ENCODE measurements around the gene PDE1A. TPM values are rescaled to one million over a fixed set of nuclear protein-coding genes. Genes with fewer than 3 reads are reported as not detected.

PDE1A gene
- total and polyA plus RNA-seq, 2 donors (not counting 1 experiment from before 2014, with no cell fraction given), result 0.07 TPM; not detected in 1

DNA sequence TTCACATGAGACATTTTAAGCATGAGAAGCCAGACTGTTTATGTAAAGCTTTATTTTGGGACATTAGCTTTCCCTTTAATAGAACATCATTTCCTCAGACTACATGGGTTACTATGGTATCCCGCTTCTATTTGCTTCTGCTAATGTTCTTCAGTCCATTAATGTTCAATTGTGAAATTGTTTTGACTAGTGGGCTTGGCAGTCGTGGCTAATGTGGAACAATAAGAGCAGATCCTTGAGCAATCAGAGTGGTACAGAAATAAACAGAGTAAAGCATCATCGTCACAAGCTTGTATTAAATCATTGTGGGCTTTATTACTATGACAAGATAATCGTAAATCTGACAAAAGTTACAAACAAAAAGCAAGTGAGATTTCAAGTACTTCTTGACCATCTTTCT, 60.2 kb downstream of the PDE1A start:
- Histone ChIP-seq H2AFZ (ENCODE audit: insufficient read depth, low read depth, low read length, poor library complexity, severe bottlenecking) (no peak overlapping the region), H4K20me1 (ENCODE audit: control insufficient read depth, insufficient read depth, low read length, poor library complexity, severe bottlenecking) (no peaks in the 10 kb centered on the region), H3K4me3 (ENCODE audit: control extremely low read depth in 1 of 5, extremely low read depth in 1 of 5, insufficient read depth in 1 of 5, low read depth in 2 of 5, low read length in 4 of 5) (no peak overlapping the region), H3K4me1 (ENCODE audit: control insufficient read depth in 2 of 2, insufficient read depth in 2 of 2, low read length in 2 of 2) (no peaks in the 10 kb centered on the region), H3K4me2 (replicated peaks; ENCODE audit: low read depth, low read length, poor library complexity, severe bottlenecking) (no peak overlapping the region), H3K27me3 (replicated peaks in 1 of 4; ENCODE audit: control extremely low read depth in 1 of 4, control insufficient read depth in 3 of 4, insufficient read depth in 4 of 4, low read length in 3 of 4) (no peaks in the 10 kb centered on the region), H3K36me3 (replicated peaks in 1 of 2; ENCODE audit: control extremely low read depth in 1 of 2, control insufficient read depth in 1 of 2, extremely low read depth in 1 of 2, insufficient read depth in 2 of 2, low read length in 1 of 2) (no peaks in the 10 kb centered on the region), H3K9ac (ENCODE audit: low read length) (no peak overlapping the region), H3K27ac (ENCODE audit: low read length in 2 of 2) (no peak overlapping the region), H3K79me2 (ENCODE audit: control insufficient read depth, insufficient read depth, low read length) (no peaks in the 10 kb centered on the region), H3K9me3 (ENCODE audit: control extremely low read depth in 1 of 3, control insufficient read depth in 2 of 3, insufficient read depth in 1 of 3, low read length in 2 of 3) (no peaks in the 10 kb centered on the region)
- CTCF ChIA-PET, result no interaction called here
- intact Hi-C loops (cut with micrococcal nuclease), result no loop called here
- H3K9me3 Mint-ChIP-seq (ENCODE audit: insufficient read depth), result no peaks in the 10 kb centered on the region
- no peak overlapping the region for H3K4me3 Mint-ChIP-seq
- no peaks in the 10 kb centered on the region for H3K27me3 Mint-ChIP-seq
- WGBS (ENCODE audit: insufficient coverage), result 80% methylated on average over 2 of the region's 4 CpGs
- H3K4me1 Mint-ChIP-seq, result no peaks in the 10 kb centered on the region
- ATAC-seq (ENCODE audit: low read depth) (no peak), DNase-seq (no peak)
- no peak overlapping the region for H3K27ac Mint-ChIP-seq
- TF ChIP-seq EZH2 (IDR thresholded peaks at IDR 0.05; ENCODE audit: borderline replicate concordance, insufficient read depth, low read depth, low read length, poor library complexity, severe bottlenecking), result no peak
- TF ChIP-seq, protein P1, sequence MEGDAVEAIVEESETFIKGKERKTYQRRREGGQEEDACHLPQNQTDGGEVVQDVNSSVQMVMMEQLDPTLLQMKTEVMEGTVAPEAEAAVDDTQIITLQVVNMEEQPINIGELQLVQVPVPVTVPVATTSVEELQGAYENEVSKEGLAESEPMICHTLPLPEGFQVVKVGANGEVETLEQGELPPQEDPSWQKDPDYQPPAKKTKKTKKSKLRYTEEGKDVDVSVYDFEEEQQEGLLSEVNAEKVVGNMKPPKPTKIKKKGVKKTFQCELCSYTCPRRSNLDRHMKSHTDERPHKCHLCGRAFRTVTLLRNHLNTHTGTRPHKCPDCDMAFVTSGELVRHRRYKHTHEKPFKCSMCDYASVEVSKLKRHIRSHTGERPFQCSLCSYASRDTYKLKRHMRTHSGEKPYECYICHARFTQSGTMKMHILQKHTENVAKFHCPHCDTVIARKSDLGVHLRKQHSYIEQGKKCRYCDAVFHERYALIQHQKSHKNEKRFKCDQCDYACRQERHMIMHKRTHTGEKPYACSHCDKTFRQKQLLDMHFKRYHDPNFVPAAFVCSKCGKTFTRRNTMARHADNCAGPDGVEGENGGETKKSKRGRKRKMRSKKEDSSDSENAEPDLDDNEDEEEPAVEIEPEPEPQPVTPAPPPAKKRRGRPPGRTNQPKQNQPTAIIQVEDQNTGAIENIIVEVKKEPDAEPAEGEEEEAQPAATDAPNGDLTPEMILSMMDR (IDR thresholded peaks at IDR 0.05), result no peak
- POLR2A ChIA-PET, result no interaction called here

DNA sequence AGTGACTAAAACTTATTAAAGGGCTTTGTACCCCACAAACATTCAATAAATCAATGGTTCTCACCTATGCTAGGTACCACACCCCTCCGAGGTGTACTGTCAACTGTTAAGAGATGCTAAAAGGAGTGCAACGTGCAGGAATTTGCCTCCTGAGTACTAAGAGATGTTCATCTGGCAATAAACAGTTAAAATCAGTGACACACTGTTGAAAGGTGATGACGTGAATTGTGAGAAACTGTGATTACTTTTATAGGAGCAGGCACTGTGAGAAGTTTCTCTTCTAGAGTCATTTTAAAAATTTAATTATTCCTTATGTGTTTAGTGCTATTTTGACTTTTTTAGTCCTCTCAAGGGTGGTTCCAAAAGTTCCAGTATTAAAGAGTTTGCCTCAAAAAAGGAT, 61.0 kb downstream of the PDE1A start:
- H4K20me1 ChIP-seq (ENCODE audit: control insufficient read depth, insufficient read depth, low read length, poor library complexity, severe bottlenecking), result no peaks in the 10 kb centered on the region
- DNase-seq (no peak), ATAC-seq (ENCODE audit: low read depth) (no peak)
- H3K9me3 ChIP-seq (ENCODE audit: control extremely low read depth in 1 of 3, control insufficient read depth in 2 of 3, insufficient read depth in 1 of 3, low read length in 2 of 3), result no peaks in the 10 kb centered on the region
- H3K79me2 ChIP-seq (ENCODE audit: control insufficient read depth, insufficient read depth, low read length), result no peaks in the 10 kb centered on the region
- H3K27me3 Mint-ChIP-seq, result no peaks in the 10 kb centered on the region
- H3K27me3 ChIP-seq (replicated peaks in 1 of 4; ENCODE audit: control extremely low read depth in 1 of 4, control insufficient read depth in 3 of 4, insufficient read depth in 4 of 4, low read length in 3 of 4), result no peaks in the 10 kb centered on the region
- no peaks in the 10 kb centered on the region for H3K4me1 ChIP-seq (ENCODE audit: control insufficient read depth in 2 of 2, insufficient read depth in 2 of 2, low read length in 2 of 2)
- TF ChIP-seq, protein P1 (IDR thresholded peaks at IDR 0.05), result no peak
- no peak for TF ChIP-seq EZH2 (IDR thresholded peaks at IDR 0.05; ENCODE audit: borderline replicate concordance, insufficient read depth, low read depth, low read length, poor library complexity, severe bottlenecking)
- POLR2A ChIA-PET, result no interaction called here
- H3K27ac Mint-ChIP-seq, result no peak overlapping the region
- intact Hi-C loops (cut with micrococcal nuclease), result no loop called here
- H3K4me2 ChIP-seq (replicated peaks; ENCODE audit: low read depth, low read length, poor library complexity, severe bottlenecking), result no peak overlapping the region
- H3K4me1 Mint-ChIP-seq, result no peaks in the 10 kb centered on the region
- no peaks in the 10 kb centered on the region for H3K9me3 Mint-ChIP-seq (ENCODE audit: insufficient read depth)
- no peak overlapping the region for H2AFZ ChIP-seq (ENCODE audit: insufficient read depth, low read depth, low read length, poor library complexity, severe bottlenecking)
- 20% methylated on average over 1 of the region's 3 CpGs for WGBS (ENCODE audit: insufficient coverage)
- no peaks in the 10 kb centered on the region for H3K36me3 ChIP-seq (replicated peaks in 1 of 2; ENCODE audit: control extremely low read depth in 1 of 2, control insufficient read depth in 1 of 2, extremely low read depth in 1 of 2, insufficient read depth in 2 of 2, low read length in 1 of 2)
- H3K27ac ChIP-seq (ENCODE audit: low read length in 2 of 2), result no peak overlapping the region
- no peak overlapping the region for H3K4me3 ChIP-seq (ENCODE audit: control extremely low read depth in 1 of 5, extremely low read depth in 1 of 5, insufficient read depth in 1 of 5, low read depth in 2 of 5, low read length in 4 of 5)
- CTCF ChIA-PET, result no interaction called here
- no peak overlapping the region for H3K9ac ChIP-seq (ENCODE audit: low read length)
- no peak overlapping the region for H3K4me3 Mint-ChIP-seq

Measured in B cell (primary cell).